HEK293 (cell line): Measurements from ENCODE around the gene THBS2.

Source experiments
- CTCF ChIA-PET: fragments of 350-600 bp; formaldehyde crosslinking; extraction: SDS; loops from one replicate; lab custom pipeline; 2021; ENCODE audit warnings: antibody characterized with exemption; lab: Yijun Ruan, JAX
- POLR2A ChIA-PET: fragments of 300-600 bp; formaldehyde crosslinking; extraction: SDS; loops from one replicate; lab custom pipeline; 2020; ENCODE audit warnings: antibody characterized with exemption, inconsistent platforms; lab: Yijun Ruan, JAX
- H3K27ac ChIP-seq: fragments of 200-500 bp; sonication (Bioruptor generic); 2 replicates; pipeline ENCODE4 v1.5.1; 2014; ENCODE audit warnings: low read depth, low read length, control low read depth, inconsistent platforms; ENCODE audit errors: extremely low read depth
- H3K36me3 ChIP-seq, 2 experiments: fragments of 200-500 bp in 1 of 2; sonication (Bioruptor generic) in 1 of 2; 1 replicate in 1 of 2; 2 replicates in 1 of 2; pipeline ENCODE4 v1.5.1; 2014 to 2017; ENCODE audit warnings: inconsistent platforms in 2 of 2, low read length in 2 of 2; ENCODE audit not compliant: control insufficient read depth in 2 of 2, insufficient read depth in 1 of 2
- H3K4me1 ChIP-seq: fragments of 200-500 bp; sonication (Bioruptor generic); 2 replicates; pipeline ENCODE4 v1.5.1; 2014; ENCODE audit warnings: mild to moderate bottlenecking, low read length, inconsistent platforms; ENCODE audit not compliant: control insufficient read depth, insufficient read depth
- H3K4me3 ChIP-seq: 2 replicates; pipeline ENCODE4 v1.5.1; 2011; ENCODE audit warnings: low read depth, mild to moderate bottlenecking, control low read depth, low read length, moderate library complexity
- H3K9me3 ChIP-seq: fragments of 200-500 bp; sonication (Bioruptor generic); 2 replicates; pipeline ENCODE4 v1.5.1; 2014; ENCODE audit warnings: low read depth, low read length, inconsistent platforms; ENCODE audit not compliant: control insufficient read depth, insufficient read depth
- KLF10 ChIP-seq: fragments of 450-650 bp; IDR thresholded peaks from 2 replicates; pipeline ENCODE4 v1.5.1; 2018; ENCODE audit warnings: missing biosample characterization, mild to moderate bottlenecking, missing genetic modification characterization
- ZBTB21 ChIP-seq: fragments of 450-650 bp; formaldehyde crosslinking; IDR thresholded peaks from 2 replicates; pipeline ENCODE4 v1.5.1; 2017; ENCODE audit warnings: missing biosample characterization, missing genetic modification characterization
- ZBTB48 ChIP-seq: fragments of 450-650 bp; formaldehyde crosslinking; IDR thresholded peaks from 2 replicates; pipeline ENCODE4 v1.5.1; 2016; ENCODE audit warnings: missing biosample characterization, missing genetic modification characterization
- ZFP37 ChIP-seq: fragments of 450-650 bp; formaldehyde crosslinking; IDR thresholded peaks from 2 replicates; pipeline ENCODE4 v1.5.1; 2016; ENCODE audit warnings: missing biosample characterization, missing genetic modification characterization
- ZNF140 ChIP-seq: fragments of 450-650 bp; formaldehyde crosslinking; IDR thresholded peaks from 2 replicates; pipeline ENCODE4 v1.5.1; 2016; ENCODE audit warnings: missing biosample characterization, missing genetic modification characterization
- ZNF157 ChIP-seq: fragments of 450-650 bp; formaldehyde crosslinking; IDR thresholded peaks from 2 replicates; pipeline ENCODE4 v1.5.1; 2016; ENCODE audit warnings: missing biosample characterization, missing genetic modification characterization
- ZNF184 ChIP-seq: fragments of 450-650 bp; IDR thresholded peaks from 2 replicates; pipeline ENCODE4 v1.5.1; 2018; ENCODE audit warnings: missing biosample characterization, mild to moderate bottlenecking, missing genetic modification characterization
- ZNF24 ChIP-seq: fragments of 450-650 bp; formaldehyde crosslinking; IDR thresholded peaks from 2 replicates; pipeline ENCODE4 v1.5.1; 2016; ENCODE audit warnings: missing biosample characterization, missing genetic modification characterization
- ZNF473 ChIP-seq: fragments of 450-650 bp; formaldehyde crosslinking; IDR thresholded peaks from 2 replicates; pipeline ENCODE4 v1.5.1; 2017; ENCODE audit warnings: missing biosample characterization, missing genetic modification characterization
- ZNF555 ChIP-seq: fragments of 450-650 bp; formaldehyde crosslinking; conservative IDR thresholded peaks from 2 replicates; pipeline ENCODE4 v1.5.1; 2017; ENCODE audit warnings: missing biosample characterization, mild to moderate bottlenecking, missing genetic modification characterization, inconsistent platforms
- ZNF621 ChIP-seq: fragments of 450-650 bp; formaldehyde crosslinking; IDR thresholded peaks from 2 replicates; pipeline ENCODE4 v1.5.1; 2017; ENCODE audit warnings: missing biosample characterization, missing genetic modification characterization
- ZNF629 ChIP-seq: fragments of 450-650 bp; formaldehyde crosslinking; IDR thresholded peaks from 2 replicates; pipeline ENCODE4 v1.5.1; 2017; ENCODE audit warnings: missing biosample characterization, missing genetic modification characterization
- ZNF768 ChIP-seq: fragments of 450-650 bp; formaldehyde crosslinking; IDR thresholded peaks from 2 replicates; pipeline ENCODE4 v1.5.1; 2018; ENCODE audit warnings: missing biosample characterization, mild to moderate bottlenecking, missing genetic modification characterization
- TF ChIP-seq, protein P1 (sequence below): sonication (generic); formaldehyde crosslinking; IDR thresholded peaks from 2 replicates; pipeline ENCODE4 v1.8.1; 2022; ENCODE audit warnings: mild to moderate bottlenecking, moderate library complexity, missing genetic modification reagents
- TF ChIP-seq, protein P2 (sequence below): fragments of 450-650 bp; formaldehyde crosslinking; IDR thresholded peaks from 2 replicates; pipeline ENCODE4 v1.5.1; 2016; ENCODE audit warnings: missing biosample characterization, missing genetic modification characterization, borderline replicate concordance
- TF ChIP-seq, protein P3 (sequence below): fragments of 450-650 bp; formaldehyde crosslinking; IDR thresholded peaks from 2 replicates; pipeline ENCODE4 v1.5.1; 2016; ENCODE audit warnings: missing biosample characterization, missing genetic modification characterization
- TF ChIP-seq, protein P4 (sequence below): fragments of 450-650 bp; formaldehyde crosslinking; IDR thresholded peaks from 2 replicates; pipeline ENCODE4 v1.5.1; 2016; ENCODE audit warnings: missing biosample characterization, missing genetic modification characterization
- TF ChIP-seq, protein P5 (sequence below): fragments of 450-650 bp; IDR thresholded peaks from 2 replicates; pipeline ENCODE4 v1.5.1; 2018; ENCODE audit warnings: missing biosample characterization, mild to moderate bottlenecking, missing genetic modification characterization

The THBS2 gene

GRCh38 chr6:169241688-169242350 is 11.8 kb downstream of the THBS2 start:
- POLR2A ChIA-PET = no interaction called here
- Histone ChIP-seq H3K4me1 (no peaks in the 10 kb centered on the region), H3K9me3 (no peaks in the 10 kb centered on the region), H3K4me3 (no peak overlapping the region), H3K27ac (no peak overlapping the region), H3K36me3 (no peaks in the 10 kb centered on the region)
- CTCF ChIA-PET = interaction anchor here (0.5 kb wide), 2 partner anchors 17 to 1368 kb away, joined by 3 to 4 read pairs; no protein-coding TSS in a partner anchor
- TF ChIP-seq ZNF157 (no peak), ZNF184 (tag by site-specific recombination) (no peak), KLF10 (no peak), ZNF473 (no peak), ZNF24 (tag by site-specific recombination) (no peak), ZNF555 (no peak), ZNF768 (no peak), ZNF140 (no peak), ZFP37 (tag by site-specific recombination) (no peak), ZNF629 (no peak), ZNF621 (no peak), ZBTB21 (tag by site-specific recombination) (no peak), ZBTB48 (no peak)
- TF ChIP-seq, protein P1, sequence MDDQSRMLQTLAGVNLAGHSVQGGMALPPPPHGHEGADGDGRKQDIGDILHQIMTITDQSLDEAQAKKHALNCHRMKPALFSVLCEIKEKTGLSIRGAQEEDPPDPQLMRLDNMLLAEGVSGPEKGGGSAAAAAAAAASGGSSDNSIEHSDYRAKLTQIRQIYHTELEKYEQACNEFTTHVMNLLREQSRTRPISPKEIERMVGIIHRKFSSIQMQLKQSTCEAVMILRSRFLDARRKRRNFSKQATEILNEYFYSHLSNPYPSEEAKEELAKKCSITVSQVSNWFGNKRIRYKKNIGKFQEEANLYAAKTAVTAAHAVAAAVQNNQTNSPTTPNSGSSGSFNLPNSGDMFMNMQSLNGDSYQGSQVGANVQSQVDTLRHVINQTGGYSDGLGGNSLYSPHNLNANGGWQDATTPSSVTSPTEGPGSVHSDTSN (CRISPR knock-in tag) = no peak
- TF ChIP-seq, protein P2, sequence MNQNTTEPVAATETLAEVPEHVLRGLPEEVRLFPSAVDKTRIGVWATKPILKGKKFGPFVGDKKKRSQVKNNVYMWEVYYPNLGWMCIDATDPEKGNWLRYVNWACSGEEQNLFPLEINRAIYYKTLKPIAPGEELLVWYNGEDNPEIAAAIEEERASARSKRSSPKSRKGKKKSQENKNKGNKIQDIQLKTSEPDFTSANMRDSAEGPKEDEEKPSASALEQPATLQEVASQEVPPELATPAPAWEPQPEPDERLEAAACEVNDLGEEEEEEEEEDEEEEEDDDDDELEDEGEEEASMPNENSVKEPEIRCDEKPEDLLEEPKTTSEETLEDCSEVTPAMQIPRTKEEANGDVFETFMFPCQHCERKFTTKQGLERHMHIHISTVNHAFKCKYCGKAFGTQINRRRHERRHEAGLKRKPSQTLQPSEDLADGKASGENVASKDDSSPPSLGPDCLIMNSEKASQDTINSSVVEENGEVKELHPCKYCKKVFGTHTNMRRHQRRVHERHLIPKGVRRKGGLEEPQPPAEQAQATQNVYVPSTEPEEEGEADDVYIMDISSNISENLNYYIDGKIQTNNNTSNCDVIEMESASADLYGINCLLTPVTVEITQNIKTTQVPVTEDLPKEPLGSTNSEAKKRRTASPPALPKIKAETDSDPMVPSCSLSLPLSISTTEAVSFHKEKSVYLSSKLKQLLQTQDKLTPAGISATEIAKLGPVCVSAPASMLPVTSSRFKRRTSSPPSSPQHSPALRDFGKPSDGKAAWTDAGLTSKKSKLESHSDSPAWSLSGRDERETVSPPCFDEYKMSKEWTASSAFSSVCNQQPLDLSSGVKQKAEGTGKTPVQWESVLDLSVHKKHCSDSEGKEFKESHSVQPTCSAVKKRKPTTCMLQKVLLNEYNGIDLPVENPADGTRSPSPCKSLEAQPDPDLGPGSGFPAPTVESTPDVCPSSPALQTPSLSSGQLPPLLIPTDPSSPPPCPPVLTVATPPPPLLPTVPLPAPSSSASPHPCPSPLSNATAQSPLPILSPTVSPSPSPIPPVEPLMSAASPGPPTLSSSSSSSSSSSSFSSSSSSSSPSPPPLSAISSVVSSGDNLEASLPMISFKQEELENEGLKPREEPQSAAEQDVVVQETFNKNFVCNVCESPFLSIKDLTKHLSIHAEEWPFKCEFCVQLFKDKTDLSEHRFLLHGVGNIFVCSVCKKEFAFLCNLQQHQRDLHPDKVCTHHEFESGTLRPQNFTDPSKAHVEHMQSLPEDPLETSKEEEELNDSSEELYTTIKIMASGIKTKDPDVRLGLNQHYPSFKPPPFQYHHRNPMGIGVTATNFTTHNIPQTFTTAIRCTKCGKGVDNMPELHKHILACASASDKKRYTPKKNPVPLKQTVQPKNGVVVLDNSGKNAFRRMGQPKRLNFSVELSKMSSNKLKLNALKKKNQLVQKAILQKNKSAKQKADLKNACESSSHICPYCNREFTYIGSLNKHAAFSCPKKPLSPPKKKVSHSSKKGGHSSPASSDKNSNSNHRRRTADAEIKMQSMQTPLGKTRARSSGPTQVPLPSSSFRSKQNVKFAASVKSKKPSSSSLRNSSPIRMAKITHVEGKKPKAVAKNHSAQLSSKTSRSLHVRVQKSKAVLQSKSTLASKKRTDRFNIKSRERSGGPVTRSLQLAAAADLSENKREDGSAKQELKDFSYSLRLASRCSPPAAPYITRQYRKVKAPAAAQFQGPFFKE (tag by site-specific recombination) = no peak
- TF ChIP-seq, protein P3, sequence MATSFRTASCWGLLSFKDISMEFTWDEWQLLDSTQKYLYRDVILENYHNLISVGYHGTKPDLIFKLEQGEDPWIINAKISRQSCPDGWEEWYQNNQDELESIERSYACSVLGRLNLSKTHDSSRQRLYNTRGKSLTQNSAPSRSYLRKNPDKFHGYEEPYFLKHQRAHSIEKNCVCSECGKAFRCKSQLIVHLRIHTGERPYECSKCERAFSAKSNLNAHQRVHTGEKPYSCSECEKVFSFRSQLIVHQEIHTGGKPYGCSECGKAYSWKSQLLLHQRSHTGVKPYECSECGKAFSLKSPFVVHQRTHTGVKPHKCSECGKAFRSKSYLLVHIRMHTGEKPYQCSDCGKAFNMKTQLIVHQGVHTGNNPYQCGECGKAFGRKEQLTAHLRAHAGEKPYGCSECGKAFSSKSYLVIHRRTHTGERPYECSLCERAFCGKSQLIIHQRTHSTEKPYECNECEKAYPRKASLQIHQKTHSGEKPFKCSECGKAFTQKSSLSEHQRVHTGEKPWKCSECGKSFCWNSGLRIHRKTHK (tag by site-specific recombination) = no peak
- TF ChIP-seq, protein P4, sequence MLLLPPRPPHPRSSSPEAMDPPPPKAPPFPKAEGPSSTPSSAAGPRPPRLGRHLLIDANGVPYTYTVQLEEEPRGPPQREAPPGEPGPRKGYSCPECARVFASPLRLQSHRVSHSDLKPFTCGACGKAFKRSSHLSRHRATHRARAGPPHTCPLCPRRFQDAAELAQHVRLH (tag by site-specific recombination) = no peak
- TF ChIP-seq, protein P5, sequence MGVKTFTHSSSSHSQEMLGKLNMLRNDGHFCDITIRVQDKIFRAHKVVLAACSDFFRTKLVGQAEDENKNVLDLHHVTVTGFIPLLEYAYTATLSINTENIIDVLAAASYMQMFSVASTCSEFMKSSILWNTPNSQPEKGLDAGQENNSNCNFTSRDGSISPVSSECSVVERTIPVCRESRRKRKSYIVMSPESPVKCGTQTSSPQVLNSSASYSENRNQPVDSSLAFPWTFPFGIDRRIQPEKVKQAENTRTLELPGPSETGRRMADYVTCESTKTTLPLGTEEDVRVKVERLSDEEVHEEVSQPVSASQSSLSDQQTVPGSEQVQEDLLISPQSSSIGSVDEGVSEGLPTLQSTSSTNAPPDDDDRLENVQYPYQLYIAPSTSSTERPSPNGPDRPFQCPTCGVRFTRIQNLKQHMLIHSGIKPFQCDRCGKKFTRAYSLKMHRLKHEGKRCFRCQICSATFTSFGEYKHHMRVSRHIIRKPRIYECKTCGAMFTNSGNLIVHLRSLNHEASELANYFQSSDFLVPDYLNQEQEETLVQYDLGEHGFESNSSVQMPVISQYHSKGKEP (tag by site-specific recombination) = no peak
